Parathyroid adenoma (tissue), 2 donors: ENCODE measurements around the gene ZYG11B.
"Not testable (repeated sequence)": the region's sequence is repeated elsewhere in the genome, so short reads cannot be mapped to it uniquely, and the experiment has no call there.

Experiments used
- H2AFZ ChIP-seq: fragments of 300-600 bp; sonication (generic); one replicate; pipeline ENCODE4 v1.7.0; 2017; ENCODE audit warnings: antibody characterized with exemption, mild to moderate bottlenecking
- H3K27ac ChIP-seq: fragments of 300-600 bp; sonication (generic); one replicate; pipeline ENCODE4 v1.7.0; 2017
- H3K27me3 ChIP-seq: fragments of 300-600 bp; sonication (generic); one replicate; pipeline ENCODE4 v1.7.0; 2017; ENCODE audit warnings: low read length; ENCODE audit not compliant: control insufficient read depth, insufficient read depth
- H3K36me3 ChIP-seq: fragments of 300-600 bp; sonication (generic); one replicate; pipeline ENCODE4 v1.7.0; 2017; ENCODE audit warnings: low read length; ENCODE audit not compliant: control insufficient read depth, insufficient read depth
- H3K4me1 ChIP-seq: fragments of 300-600 bp; sonication (generic); one replicate; pipeline ENCODE4 v1.7.0; 2017; ENCODE audit warnings: control low read depth
- H3K4me2 ChIP-seq: fragments of 300-600 bp; sonication (generic); one replicate; pipeline ENCODE4 v1.7.0; 2017; ENCODE audit warnings: low read length
- H3K4me3 ChIP-seq: fragments of 300-600 bp; sonication (generic); one replicate; pipeline ENCODE4 v1.7.0; 2017; ENCODE audit warnings: low read depth, low read length
- H3K79me2 ChIP-seq: fragments of 300-600 bp; sonication (generic); one replicate; pipeline ENCODE4 v1.7.0; 2017; ENCODE audit warnings: control low read depth
- H3K9ac ChIP-seq: fragments of 300-600 bp; sonication (generic); one replicate; pipeline ENCODE4 v1.7.0; 2017; ENCODE audit warnings: mild to moderate bottlenecking
- H3K9me3 ChIP-seq: fragments of 300-600 bp; sonication (generic); one replicate; pipeline ENCODE4 v1.7.0; 2017; ENCODE audit warnings: low read length; ENCODE audit not compliant: control insufficient read depth
- CTCF ChIP-seq: fragments of 300-600 bp; sonication (generic); IDR thresholded peaks from one replicate; pipeline ENCODE4 v1.7.0; 2017; ENCODE audit warnings: antibody characterized with exemption, mild to moderate bottlenecking
- donor health status: primary hyperparathyroidism.

ZYG11B gene

GRCh38 chr1:52706941-52707926, 19.0 kb upstream of the ZYG11B start:
- Histone ChIP-seq H3K9ac (no peak overlapping the region), H3K4me3 (no peak overlapping the region)
- TF ChIP-seq CTCF: no peak

GRCh38 chr1:52707927-52708655, 18.2 kb upstream of the ZYG11B start:
- no peak for TF ChIP-seq CTCF
- Histone ChIP-seq H3K36me3 (no peaks in the 10 kb centered on the region), H2AFZ (no peak overlapping the region), H3K4me3 (no peak overlapping the region), H3K4me2 (no peak overlapping the region), H3K9ac (no peak overlapping the region), H3K79me2 (no peaks in the 10 kb centered on the region), H3K27me3 (no peaks in the 10 kb centered on the region), H3K4me1 (peaks cover 3% of the 10 kb centered on the region), H3K9me3 (no peaks in the 10 kb centered on the region), H3K27ac (no peak overlapping the region)

More at GRCh38 chr1:52706941-52707926, 19.0 kb upstream of the ZYG11B start:
- Histone ChIP-seq H3K4me1 (peaks cover 3% of the 10 kb centered on the region), H3K79me2 (no peaks in the 10 kb centered on the region), H3K9me3 (no peaks in the 10 kb centered on the region), H3K36me3 (no peaks in the 10 kb centered on the region), H3K4me2 (no peak overlapping the region), H3K27me3 (no peaks in the 10 kb centered on the region), H2AFZ (no peak overlapping the region), H3K27ac (no peak overlapping the region)

- no peak overlapping the region for H3K4me3 ChIP-seq
- no peaks in the 10 kb centered on the region for H3K27me3 ChIP-seq
- H3K9ac ChIP-seq: no peak overlapping the region
- no peaks in the 10 kb centered on the region for H3K36me3 ChIP-seq
- TF ChIP-seq CTCF: no peak
- no peak overlapping the region for H3K4me2 ChIP-seq
- H2AFZ ChIP-seq: no peak overlapping the region
- no peaks in the 10 kb centered on the region for H3K79me2 ChIP-seq
- no peaks in the 10 kb centered on the region for H3K4me1 ChIP-seq
- no peaks in the 10 kb centered on the region for H3K9me3 ChIP-seq
- no peak overlapping the region for H3K27ac ChIP-seq
These were observed 17.2 kb upstream of the ZYG11B start for GRCh38 chr1:52709016-52709415.

- H3K9me3 ChIP-seq: no peaks in the 10 kb centered on the region
- no peak overlapping the region for H3K9ac ChIP-seq
- no peak overlapping the region for H3K27ac ChIP-seq
- H2AFZ ChIP-seq: no peak overlapping the region
- H3K4me3 ChIP-seq: no peak overlapping the region
- no peak for TF ChIP-seq CTCF
- no peaks in the 10 kb centered on the region for H3K4me1 ChIP-seq
- no peaks in the 10 kb centered on the region for H3K36me3 ChIP-seq
- no peaks in the 10 kb centered on the region for H3K27me3 ChIP-seq
- H3K4me2 ChIP-seq: no peak overlapping the region
- no peaks in the 10 kb centered on the region for H3K79me2 ChIP-seq
These were observed 12.7 kb upstream of the ZYG11B start for GRCh38 chr1:52713590-52713989.

- H2AFZ ChIP-seq, H3K4me3 ChIP-seq, H3K4me2 ChIP-seq, H3K79me2 ChIP-seq, H3K36me3 ChIP-seq, H3K4me1 ChIP-seq, H3K9me3 ChIP-seq, H3K27me3 ChIP-seq, H3K27ac ChIP-seq, H3K9ac ChIP-seq: not testable (repeated sequence)
These were observed 11.0 kb upstream of the ZYG11B start for GRCh38 chr1:52715296-52715695.
